ENCODE results near the gene STPG4. TPM values are rescaled to one million over a fixed set of nuclear protein-coding genes. Genes with fewer than 3 reads are reported as not detected.

The STPG4 gene
- total RNA-seq, 1 donor from 2014 or later, result 0.64 TPM

DNA sequence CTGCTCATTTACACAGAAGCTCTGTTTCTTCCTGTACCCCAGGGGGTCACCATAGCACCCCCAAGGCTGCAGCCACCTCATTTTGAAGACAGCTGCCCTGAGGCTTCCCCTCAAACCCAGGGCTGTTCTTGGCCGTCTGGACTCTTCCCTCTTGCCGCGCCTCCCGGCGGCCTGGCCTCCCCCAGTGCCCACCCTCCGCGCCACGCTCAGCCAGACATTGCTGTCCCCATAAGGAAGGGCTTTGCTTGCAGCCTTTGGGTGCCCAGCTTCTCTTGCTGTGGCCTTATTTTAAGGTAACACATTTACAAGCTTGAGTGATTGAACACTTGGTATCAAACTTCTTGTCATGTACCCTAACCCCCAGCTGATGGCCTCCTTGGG lies 79.0 kb downstream of the STPG4 start:
- Histone ChIP-seq H2AFZ (ENCODE audit: low read depth, low read length) (no peak overlapping the region), H3K36me3 (ENCODE audit: insufficient read depth, low read length) (no peaks in the 10 kb centered on the region), H3K4me2 (ENCODE audit: low read length) (peak overlapping the region; percentile 52), H3K9me3 (ENCODE audit: insufficient read depth, low read depth, low read length) (no peaks in the 10 kb centered on the region), H4K20me1 (ENCODE audit: insufficient read depth, low read length) (no peaks in the 10 kb centered on the region), H3K9ac (ENCODE audit: low read length) (peak overlapping the region; percentile 77), H3K4me3 (ENCODE audit: insufficient read depth, low read depth, low read length) (no peak overlapping the region), H3K79me2 (ENCODE audit: insufficient read depth, low read length) (no peaks in the 10 kb centered on the region), H3K27me3 (ENCODE audit: insufficient read depth, low read length) (no peaks in the 10 kb centered on the region), H3K4me1 (ENCODE audit: insufficient read depth, low read length) (peaks cover 58% of the 10 kb centered on the region), H3K27ac (ENCODE audit: low read depth, low read length) (peak overlapping the region; percentile 97)
- peaks cover 13% of the 10 kb centered on the region for H3K36me3 Mint-ChIP-seq (ENCODE audit: low read depth, unreplicated experiment)
- FAIRE-seq, result no peak
- no peaks in the 10 kb centered on the region for H3K27me3 Mint-ChIP-seq (ENCODE audit: low read depth, unreplicated experiment)
- no peaks in the 10 kb centered on the region for H3K9me3 Mint-ChIP-seq (ENCODE audit: unreplicated experiment)
- TF ChIP-seq, protein P1, sequence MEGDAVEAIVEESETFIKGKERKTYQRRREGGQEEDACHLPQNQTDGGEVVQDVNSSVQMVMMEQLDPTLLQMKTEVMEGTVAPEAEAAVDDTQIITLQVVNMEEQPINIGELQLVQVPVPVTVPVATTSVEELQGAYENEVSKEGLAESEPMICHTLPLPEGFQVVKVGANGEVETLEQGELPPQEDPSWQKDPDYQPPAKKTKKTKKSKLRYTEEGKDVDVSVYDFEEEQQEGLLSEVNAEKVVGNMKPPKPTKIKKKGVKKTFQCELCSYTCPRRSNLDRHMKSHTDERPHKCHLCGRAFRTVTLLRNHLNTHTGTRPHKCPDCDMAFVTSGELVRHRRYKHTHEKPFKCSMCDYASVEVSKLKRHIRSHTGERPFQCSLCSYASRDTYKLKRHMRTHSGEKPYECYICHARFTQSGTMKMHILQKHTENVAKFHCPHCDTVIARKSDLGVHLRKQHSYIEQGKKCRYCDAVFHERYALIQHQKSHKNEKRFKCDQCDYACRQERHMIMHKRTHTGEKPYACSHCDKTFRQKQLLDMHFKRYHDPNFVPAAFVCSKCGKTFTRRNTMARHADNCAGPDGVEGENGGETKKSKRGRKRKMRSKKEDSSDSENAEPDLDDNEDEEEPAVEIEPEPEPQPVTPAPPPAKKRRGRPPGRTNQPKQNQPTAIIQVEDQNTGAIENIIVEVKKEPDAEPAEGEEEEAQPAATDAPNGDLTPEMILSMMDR (IDR thresholded peaks at IDR 0.05; ENCODE audit: insufficient read depth, low read depth, low read length), result no peak
- TF ChIP-seq EZH2 (IDR thresholded peaks at IDR 0.05; ENCODE audit: insufficient read depth, low read length), result no peak
- no peak overlapping the region for H3K4me3 Mint-ChIP-seq (ENCODE audit: unreplicated experiment)
- H3K4me1 Mint-ChIP-seq (ENCODE audit: low read depth, unreplicated experiment), result peaks cover 41% of the 10 kb centered on the region
- DNase-seq (ENCODE audit: low read depth), result no peak
- peak overlapping the region; percentile 100 for H3K27ac Mint-ChIP-seq (ENCODE audit: unreplicated experiment)

DNA sequence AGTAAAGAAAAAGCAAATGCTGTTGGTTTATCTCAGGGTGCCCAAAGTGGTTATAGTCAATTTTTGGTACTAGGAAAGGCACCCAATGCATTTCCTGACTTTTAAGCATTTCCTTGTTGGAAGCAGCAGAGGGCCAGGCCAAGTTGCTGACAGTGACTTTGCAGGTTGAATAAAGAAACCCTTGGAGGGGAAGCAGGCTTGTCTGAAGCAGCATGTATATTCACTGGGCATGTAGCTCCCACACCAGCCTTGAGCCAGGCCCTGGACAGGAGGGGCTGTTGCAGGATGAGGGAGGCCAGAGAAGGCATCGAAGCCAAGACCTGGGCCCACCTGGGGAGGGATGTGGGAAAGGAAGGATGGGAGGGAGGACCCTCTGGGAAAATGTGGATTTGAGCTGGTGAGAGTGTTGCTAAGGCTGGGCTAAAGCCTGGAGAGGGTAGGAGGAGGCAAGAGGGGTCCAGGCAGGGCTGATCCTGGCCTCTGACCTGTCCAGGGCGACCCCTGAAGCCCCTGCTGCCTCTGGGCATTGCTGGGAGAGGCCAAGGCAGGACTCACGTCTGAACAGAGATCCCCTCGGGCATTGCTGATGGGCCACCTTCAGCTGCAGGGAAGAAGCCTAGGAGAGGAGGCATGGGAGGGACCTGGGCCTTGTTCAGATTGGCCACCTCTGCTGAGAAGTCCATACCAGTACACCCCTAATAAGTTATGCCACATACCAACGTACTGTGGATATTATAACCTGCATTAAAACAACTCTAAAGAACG lies 79.6 kb downstream of the STPG4 start:
- no peak for DNase-seq (ENCODE audit: low read depth)
- peak overlapping the region; percentile 100 for H3K27ac Mint-ChIP-seq (ENCODE audit: unreplicated experiment)
- FAIRE-seq, result peak; percentile 65
- TF ChIP-seq EZH2 (IDR thresholded peaks at IDR 0.05; ENCODE audit: insufficient read depth, low read length), result no peak
- TF ChIP-seq, protein P1 (IDR thresholded peaks at IDR 0.05; ENCODE audit: insufficient read depth, low read depth, low read length), result no peak
- peaks cover 46% of the 10 kb centered on the region for H3K4me1 Mint-ChIP-seq (ENCODE audit: low read depth, unreplicated experiment)
- H3K79me2 ChIP-seq (ENCODE audit: insufficient read depth, low read length), result no peaks in the 10 kb centered on the region
- H3K27me3 Mint-ChIP-seq (ENCODE audit: low read depth, unreplicated experiment), result no peaks in the 10 kb centered on the region
- no peaks in the 10 kb centered on the region for H3K27me3 ChIP-seq (ENCODE audit: insufficient read depth, low read length)
- H3K36me3 Mint-ChIP-seq (ENCODE audit: low read depth, unreplicated experiment), result peaks cover 13% of the 10 kb centered on the region
- peaks cover 64% of the 10 kb centered on the region for H3K4me1 ChIP-seq (ENCODE audit: insufficient read depth, low read length)
- H3K4me3 Mint-ChIP-seq (ENCODE audit: unreplicated experiment), result no peak overlapping the region
- no peaks in the 10 kb centered on the region for H3K9me3 Mint-ChIP-seq (ENCODE audit: unreplicated experiment)
- peak overlapping the region; percentile 77 for H3K9ac ChIP-seq (ENCODE audit: low read length)
- H3K4me3 ChIP-seq (ENCODE audit: insufficient read depth, low read depth, low read length), result no peak overlapping the region
- H3K27ac ChIP-seq (ENCODE audit: low read depth, low read length), result peak overlapping the region; percentile 97
- no peak overlapping the region for H2AFZ ChIP-seq (ENCODE audit: low read depth, low read length)
- H3K9me3 ChIP-seq (ENCODE audit: insufficient read depth, low read depth, low read length), result no peaks in the 10 kb centered on the region
- H3K36me3 ChIP-seq (ENCODE audit: insufficient read depth, low read length), result no peaks in the 10 kb centered on the region
- no peak overlapping the region for H3K4me2 ChIP-seq (ENCODE audit: low read length)
- H4K20me1 ChIP-seq (ENCODE audit: insufficient read depth, low read length), result no peaks in the 10 kb centered on the region

DNA sequence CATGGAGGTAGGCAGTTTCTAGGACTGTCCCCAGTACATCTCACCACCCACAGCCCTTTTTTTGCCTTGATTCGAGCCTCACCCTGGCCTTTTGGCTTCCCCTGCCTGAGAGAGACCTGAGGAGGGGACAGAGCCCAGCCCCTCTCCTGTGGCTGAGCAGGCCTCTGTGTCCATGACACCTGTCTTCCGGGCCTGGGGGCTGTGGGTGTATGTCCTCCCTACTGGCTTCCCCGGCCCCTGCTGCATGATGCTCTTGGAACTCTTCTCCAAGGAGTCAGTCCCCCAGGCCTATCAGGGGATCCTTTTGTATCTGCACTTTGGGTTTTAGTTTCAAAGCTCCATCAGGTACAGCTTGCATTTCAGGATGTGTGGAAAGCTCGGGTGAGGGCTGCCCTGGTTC lies 80.4 kb downstream of the STPG4 start:
- Histone ChIP-seq H3K9me3 (ENCODE audit: insufficient read depth, low read depth, low read length) (no peaks in the 10 kb centered on the region), H3K4me1 (ENCODE audit: insufficient read depth, low read length) (peaks cover 67% of the 10 kb centered on the region), H3K27me3 (ENCODE audit: insufficient read depth, low read length) (no peaks in the 10 kb centered on the region), H3K4me3 (ENCODE audit: insufficient read depth, low read depth, low read length) (no peak overlapping the region), H3K9ac (ENCODE audit: low read length) (no peak overlapping the region), H2AFZ (ENCODE audit: low read depth, low read length) (no peak overlapping the region), H3K36me3 (ENCODE audit: insufficient read depth, low read length) (no peaks in the 10 kb centered on the region), H4K20me1 (ENCODE audit: insufficient read depth, low read length) (no peaks in the 10 kb centered on the region), H3K4me2 (ENCODE audit: low read length) (no peak overlapping the region), H3K27ac (ENCODE audit: low read depth, low read length) (no peak overlapping the region), H3K79me2 (ENCODE audit: insufficient read depth, low read length) (no peaks in the 10 kb centered on the region)
- DNase-seq (ENCODE audit: low read depth) (no peak), FAIRE-seq (no peak)
- Mint-ChIP-seq H3K4me3 (ENCODE audit: unreplicated experiment) (no peak overlapping the region), H3K27me3 (ENCODE audit: low read depth, unreplicated experiment) (no peaks in the 10 kb centered on the region), H3K27ac (ENCODE audit: unreplicated experiment) (no peak overlapping the region), H3K36me3 (ENCODE audit: low read depth, unreplicated experiment) (peaks cover 13% of the 10 kb centered on the region), H3K4me1 (ENCODE audit: low read depth, unreplicated experiment) (peaks cover 46% of the 10 kb centered on the region), H3K9me3 (ENCODE audit: unreplicated experiment) (no peaks in the 10 kb centered on the region)
- TF ChIP-seq, protein P1 (IDR thresholded peaks at IDR 0.05; ENCODE audit: insufficient read depth, low read depth, low read length), result no peak
- no peak for TF ChIP-seq EZH2 (IDR thresholded peaks at IDR 0.05; ENCODE audit: insufficient read depth, low read length)

All from astrocyte (in vitro differentiated cells and primary cell).